ENCODE results near the gene NUP93.

The NUP93 gene

GRCh38 chr16:56815721-56816120, 85.8 kb downstream of the NUP93 start:
- peak in 1 of 2 donors; percentile 23 for DNase-seq
- Histone ChIP-seq H3K4me3 (no peak overlapping the region), H3K4me1 (peaks cover 0 to 6% (median 3%) of the 10 kb centered on the region in 4 donors), H3K36me3 (peaks cover 0 to 22% (median 16%) of the 10 kb centered on the region in 3 donors), H3K9me3 (no peaks in the 10 kb centered on the region), H3K27me3 (no peaks in the 10 kb centered on the region), H3K27ac (no peak overlapping the region)
- no peak for TF ChIP-seq CTCF (IDR thresholded peaks at IDR 0.05)
- intact Hi-C loops (cut with DNase I; ENCODE audit: low total_unique reads) = no loop called here

- no peaks in the 10 kb centered on the region for H3K9me3 ChIP-seq
- H3K27me3 ChIP-seq = no peaks in the 10 kb centered on the region
- peaks cover 0 to 36% (median 30%) of the 10 kb centered on the region in 3 donors for H3K36me3 ChIP-seq
- intact Hi-C loops (cut with DNase I; ENCODE audit: low total_unique reads) = no loop called here
- H3K4me3 ChIP-seq = no peak overlapping the region
- DNase-seq = no peak
- no peak overlapping the region for H3K27ac ChIP-seq
- H3K4me1 ChIP-seq = peaks cover 0 to 6% (median 3%) of the 10 kb centered on the region in 4 donors
- no peak for TF ChIP-seq CTCF (IDR thresholded peaks at IDR 0.05)
Observed at GRCh38 chr16:56817056-56817455, 87.1 kb downstream of the NUP93 start.

- no peaks in the 10 kb centered on the region for H3K9me3 ChIP-seq
- no peak overlapping the region for H3K4me3 ChIP-seq
- H3K27ac ChIP-seq = no peak overlapping the region
- intact Hi-C loops (cut with DNase I; ENCODE audit: low total_unique reads) = no loop called here
- H3K4me1 ChIP-seq = peaks cover 0 to 6% (median 3%) of the 10 kb centered on the region in 4 donors
- no peaks in the 10 kb centered on the region for H3K27me3 ChIP-seq
- TF ChIP-seq CTCF (IDR thresholded peaks at IDR 0.05) = no peak
- H3K36me3 ChIP-seq = peaks cover 0 to 38% (median 36%) of the 10 kb centered on the region in 3 donors
- no peak for DNase-seq
Observed at GRCh38 chr16:56817938-56818337, 88.0 kb downstream of the NUP93 start.

- TF ChIP-seq CTCF (IDR thresholded peaks at IDR 0.05) = no peak
- Histone ChIP-seq H3K36me3 (peaks cover 9 to 65% (median 49%) of the 10 kb centered on the region in 3 donors), H3K27me3 (no peaks in the 10 kb centered on the region), H3K27ac (no peak overlapping the region), H3K4me1 (no peaks in the 10 kb centered on the region), H3K9me3 (no peaks in the 10 kb centered on the region), H3K4me3 (no peak overlapping the region)
- no peak for DNase-seq
- intact Hi-C loops (cut with DNase I; ENCODE audit: low total_unique reads) = no loop called here
Observed at GRCh38 chr16:56823081-56823733, 93.3 kb downstream of the NUP93 start.

- no peaks in the 10 kb centered on the region for H3K9me3 ChIP-seq
- H3K27me3 ChIP-seq = no peaks in the 10 kb centered on the region
- H3K4me1 ChIP-seq = no peaks in the 10 kb centered on the region
- DNase-seq = no peak
- peaks cover 9 to 69% (median 50%) of the 10 kb centered on the region in 3 donors for H3K36me3 ChIP-seq
- H3K4me3 ChIP-seq = no peak overlapping the region
- no peak for TF ChIP-seq CTCF (IDR thresholded peaks at IDR 0.05)
- intact Hi-C loops (cut with DNase I; ENCODE audit: low total_unique reads) = no loop called here
- H3K27ac ChIP-seq = no peak overlapping the region
Observed at GRCh38 chr16:56824331-56824730, 94.4 kb downstream of the NUP93 start.

Data from tibial artery (tissue), 4 donors.